GM21381 (cell line): Measurements from ENCODE around the gene OTOG.

Experiments
- ATAC-seq: cut with Tn5 transposase; IDR thresholded peaks from one replicate; pipeline ENCODE4 v1.9.1; 2021; ENCODE audit warnings: mild to moderate bottlenecking, moderate library complexity; ENCODE audit not compliant: unreplicated experiment

OTOG gene

DNA sequence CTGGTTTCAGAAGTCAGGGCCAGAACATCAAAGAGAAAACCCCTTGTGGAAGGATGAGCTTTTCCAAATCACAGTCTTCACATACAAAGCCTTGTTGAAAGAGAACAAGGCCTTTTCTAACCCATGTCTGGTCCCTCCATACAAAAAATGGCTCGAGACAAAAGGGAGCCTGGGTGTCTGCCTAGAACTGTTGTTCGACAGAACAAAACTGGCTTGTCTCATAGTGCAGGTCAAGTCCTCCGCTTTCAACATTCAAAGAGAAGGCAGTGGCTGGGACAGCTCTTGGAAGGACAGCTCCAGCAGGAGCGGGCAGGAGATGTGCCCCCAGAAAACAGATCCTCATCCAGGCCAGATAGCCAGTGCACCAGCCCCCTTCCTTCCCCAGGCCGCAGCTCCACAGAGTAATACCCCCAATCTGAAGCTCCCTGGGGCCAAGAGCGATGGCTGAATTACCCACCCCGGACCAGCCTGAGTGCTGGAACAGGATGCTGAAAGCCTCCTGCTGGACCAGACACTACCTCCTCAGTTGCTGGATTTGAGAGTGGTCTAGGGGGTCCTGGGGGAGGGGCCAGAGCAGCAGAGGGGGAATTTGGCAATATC is 30.4 kb upstream of the OTOG start:
- ATAC-seq: no peak

DNA sequence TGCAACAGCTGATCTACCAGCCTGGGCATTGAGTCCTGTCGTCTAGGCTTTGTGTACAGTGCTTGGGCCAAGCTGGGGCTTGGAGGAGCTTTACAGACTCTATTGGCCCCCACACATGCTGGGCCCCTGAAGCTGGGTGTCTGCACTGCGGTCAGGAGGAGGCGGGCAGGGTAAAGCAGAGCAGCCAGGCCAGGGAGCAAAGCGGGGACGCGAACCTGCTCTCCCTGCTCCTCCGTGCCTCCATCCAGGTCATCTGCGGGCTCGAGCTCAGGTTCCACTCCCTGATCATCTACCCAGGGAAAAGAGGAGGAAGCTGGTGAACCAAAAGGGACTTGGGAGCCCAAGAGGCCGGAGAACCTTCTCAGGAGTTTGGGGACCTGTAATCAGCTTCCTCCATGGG is 29.9 kb upstream of the OTOG start:
- no peak for ATAC-seq

DNA sequence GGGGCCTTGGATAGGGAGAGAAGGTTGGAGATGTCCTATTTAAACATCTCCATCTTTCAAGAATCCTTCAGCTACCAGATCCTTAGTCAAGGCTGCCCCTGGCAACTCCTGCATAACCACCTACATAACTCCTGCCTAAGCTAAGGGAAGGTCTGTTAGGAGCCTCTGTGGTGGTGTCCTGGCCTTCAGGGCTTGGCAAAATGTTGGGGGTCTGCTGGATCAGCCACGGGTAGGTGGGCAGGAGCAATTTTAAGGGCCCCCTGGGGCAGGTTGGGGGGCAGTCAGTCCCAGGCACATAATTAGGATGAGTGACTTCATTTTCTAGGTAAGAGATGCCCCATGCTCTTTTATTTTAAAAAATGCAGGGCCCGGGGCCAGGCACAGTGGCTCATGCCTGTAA is 28.7 kb upstream of the OTOG start:
- no peak for ATAC-seq

DNA sequence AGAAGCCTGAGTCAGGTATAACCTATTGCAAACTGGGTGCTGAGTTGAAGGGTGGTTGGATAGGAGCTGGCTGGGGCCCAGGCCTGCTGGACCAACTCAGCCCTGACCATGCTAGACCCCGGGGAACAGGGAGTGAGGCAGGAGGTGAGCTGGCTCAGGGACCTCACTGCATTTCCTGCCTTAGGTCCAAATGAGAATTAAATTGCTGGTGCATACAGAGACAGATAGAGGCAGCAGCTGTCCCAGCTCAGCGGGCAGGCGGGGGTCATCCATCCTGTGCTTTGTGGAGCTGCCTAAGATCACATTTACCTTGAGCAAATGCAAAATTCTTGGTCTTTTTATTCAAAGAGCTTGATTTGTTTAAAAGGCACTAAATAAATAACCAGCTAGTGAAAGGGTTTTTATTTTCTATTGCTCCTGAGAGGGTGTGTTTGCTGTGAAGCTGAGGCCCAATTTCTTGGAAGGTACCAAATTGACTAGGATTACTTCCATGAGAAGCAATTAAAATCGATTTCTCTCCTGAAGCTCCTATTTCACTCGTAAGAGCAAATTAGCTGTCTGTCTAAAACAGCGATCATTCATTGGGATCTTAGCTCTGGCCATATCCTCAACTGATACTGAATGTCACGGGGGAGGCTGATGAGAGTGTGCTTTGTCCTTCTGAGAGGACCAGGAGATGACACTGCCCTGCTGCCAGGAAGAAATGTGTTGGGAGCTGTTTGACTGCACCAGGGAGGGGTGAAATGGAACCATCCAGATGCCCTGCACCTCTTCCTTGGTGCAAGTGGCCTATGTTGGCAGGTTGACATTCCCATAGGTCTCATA is 27.8 kb upstream of the OTOG start:
- ATAC-seq: no peak

DNA sequence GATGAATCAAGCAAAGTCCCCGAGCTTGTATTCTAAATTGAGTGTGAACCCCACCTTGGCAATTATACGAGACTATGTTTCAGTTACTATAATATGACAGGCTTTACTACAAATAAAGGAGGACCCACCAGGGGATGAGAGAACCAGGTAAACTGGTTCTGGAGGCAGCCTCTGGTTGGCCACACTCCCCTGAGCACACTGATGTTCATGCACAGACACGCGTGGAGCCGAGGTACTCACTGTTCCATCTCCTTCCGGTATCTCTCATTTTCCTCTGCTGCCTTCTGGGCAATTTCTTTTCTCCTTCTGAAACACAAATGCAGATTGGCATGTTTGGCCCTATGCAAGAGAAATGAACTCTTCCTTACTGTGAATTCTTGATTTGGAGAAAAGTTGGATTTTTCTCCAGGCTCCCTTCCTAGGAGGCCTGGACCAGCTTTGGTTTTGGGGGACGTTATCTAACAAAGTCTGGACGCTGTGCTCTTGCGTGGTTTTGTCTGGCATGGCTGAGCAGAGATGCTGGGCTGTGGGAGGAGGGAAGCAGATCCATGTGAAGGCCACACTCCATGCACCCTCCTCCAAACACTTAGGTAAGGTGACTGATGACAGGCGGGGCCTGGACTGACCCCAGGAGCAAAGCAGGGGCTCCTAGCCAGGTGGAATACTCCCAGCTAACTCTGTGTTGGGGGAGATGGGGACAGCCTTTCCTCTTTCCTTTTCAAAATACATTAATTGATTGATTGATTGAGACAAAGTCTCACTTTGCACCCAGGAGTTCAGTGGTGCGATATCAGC is 25.8 kb upstream of the OTOG start:
- ATAC-seq: no peak

DNA sequence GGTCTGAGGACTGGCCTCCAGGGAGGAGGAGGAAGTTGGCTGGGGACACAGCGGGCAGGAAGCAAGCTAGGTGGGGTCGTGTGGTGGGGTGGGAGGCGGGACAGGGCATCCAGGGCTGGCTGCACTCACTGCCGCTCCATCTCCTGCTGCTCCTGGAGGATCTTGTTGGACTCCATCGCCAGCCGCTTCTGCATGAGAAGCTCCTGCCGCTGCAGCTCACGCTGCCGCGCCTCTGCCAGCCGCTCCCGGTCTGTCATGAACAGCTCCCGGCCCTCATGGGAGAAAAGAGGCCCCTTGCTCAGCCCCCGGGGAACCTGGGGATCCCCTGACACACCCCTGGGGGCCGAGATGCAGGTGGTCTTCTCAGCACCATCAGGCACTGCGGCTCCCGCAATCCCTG is 24.4 kb upstream of the OTOG start:
- no peak for ATAC-seq

DNA sequence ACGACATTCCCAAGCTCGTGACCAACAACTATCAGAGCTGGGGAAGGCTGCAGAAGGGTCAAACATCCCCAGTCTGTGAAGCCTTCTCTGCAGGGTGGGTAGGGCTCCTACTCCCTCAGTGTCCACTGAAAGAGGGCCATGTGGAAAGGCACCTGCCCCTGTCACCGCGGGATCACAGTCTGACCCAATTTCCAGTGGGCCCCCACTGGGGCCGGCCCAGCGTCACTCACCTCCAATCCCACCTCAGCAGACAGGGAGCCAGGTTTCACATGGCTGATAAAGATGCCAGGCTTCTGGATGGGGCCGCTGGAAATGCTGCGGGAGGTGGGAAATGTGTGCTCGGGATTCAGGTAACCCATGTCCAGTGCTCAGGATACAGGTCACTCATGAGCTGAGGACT is 22.8 kb upstream of the OTOG start:
- no peak for ATAC-seq

DNA sequence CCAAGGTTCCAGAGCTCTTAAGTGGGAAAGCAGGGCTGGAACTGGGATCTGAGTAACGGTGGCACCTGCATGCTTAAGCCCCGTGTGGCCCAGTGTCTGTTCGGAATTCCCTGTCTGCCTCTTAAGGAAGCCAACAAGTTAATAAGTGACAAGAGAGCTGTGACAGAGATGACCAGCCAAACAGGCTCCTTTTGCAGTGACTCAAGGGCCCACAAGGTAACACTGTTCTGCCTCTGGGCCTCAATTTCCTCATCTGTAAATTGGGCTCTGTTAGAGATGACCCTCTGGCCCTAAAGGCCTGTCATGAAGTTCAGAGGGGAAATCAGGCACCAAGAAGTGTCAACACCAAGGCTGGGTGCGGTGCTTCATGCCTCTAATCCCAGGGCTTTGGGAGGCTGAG is 21.5 kb upstream of the OTOG start:
- no peak for ATAC-seq

DNA sequence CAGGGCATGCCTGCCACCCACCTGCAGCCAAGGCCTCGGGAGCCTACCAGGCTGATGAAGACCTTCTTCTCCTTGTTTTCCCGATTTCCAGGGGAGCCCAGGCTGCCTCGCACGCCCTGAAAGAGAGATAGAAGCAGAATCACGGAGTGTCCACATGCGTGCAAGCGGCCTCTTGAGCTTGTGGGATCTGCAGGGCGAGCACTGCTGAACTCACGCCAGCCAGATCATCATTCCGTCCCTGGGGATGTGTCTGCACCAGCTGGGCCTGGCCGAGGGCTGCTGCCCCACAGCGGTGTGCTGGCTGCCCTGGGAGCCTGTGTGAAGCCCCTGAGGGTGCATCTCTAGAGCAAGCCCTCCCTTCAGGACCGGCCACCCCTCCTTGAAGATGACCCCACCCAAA is 20.7 kb upstream of the OTOG start:
- no peak for ATAC-seq

DNA sequence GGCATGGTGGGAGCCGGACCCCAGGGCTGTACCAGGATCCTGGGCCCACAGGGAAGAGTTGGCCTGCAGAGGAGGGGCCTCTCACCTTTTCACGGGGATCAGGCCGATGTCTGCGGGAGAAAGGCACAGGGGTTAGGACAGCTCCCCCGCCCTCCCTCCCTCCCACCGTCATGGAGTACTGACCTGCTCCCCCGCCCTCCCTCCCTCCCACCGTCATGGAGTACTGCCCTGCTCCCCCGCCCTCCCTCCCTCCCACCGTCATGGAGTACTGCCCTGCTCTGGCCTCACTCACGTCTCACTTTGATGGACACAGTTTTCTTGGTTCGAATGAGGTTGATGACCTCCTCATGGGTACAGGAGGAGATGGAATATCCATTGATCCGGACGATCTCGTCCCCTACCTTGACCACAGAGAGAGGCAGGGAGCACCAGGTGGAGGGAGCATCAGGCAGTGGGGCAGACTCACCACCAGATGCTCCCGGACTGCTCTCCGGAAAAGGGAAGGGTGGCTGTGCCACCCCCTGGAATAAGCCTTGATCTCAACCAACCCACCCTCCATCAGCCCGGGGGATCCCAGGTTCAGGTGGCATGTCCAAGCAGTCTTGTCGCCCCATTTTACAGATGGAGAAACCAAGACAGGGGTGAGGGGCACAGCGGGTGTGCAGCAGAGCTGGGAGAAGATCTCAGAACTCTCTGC is 20.0 kb upstream of the OTOG start:
- ATAC-seq: no peak

DNA sequence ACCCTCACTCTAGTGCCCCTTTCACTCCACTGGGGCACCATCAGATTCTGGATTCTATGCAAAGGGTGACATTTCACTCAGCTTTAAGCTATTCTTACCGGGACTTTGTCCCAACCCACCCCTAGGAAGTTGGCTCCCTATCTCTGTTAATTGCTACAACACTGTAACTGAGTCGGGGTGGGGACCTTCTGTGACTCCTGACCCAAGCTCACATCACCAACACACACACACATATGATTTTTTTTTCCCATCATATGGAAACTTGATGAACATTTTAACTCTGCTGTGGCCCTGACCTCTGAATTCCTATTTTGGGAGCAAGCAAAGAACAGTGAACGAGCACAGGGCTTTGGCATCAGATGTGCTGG is 19.4 kb upstream of the OTOG start:
- ATAC-seq: no peak

DNA sequence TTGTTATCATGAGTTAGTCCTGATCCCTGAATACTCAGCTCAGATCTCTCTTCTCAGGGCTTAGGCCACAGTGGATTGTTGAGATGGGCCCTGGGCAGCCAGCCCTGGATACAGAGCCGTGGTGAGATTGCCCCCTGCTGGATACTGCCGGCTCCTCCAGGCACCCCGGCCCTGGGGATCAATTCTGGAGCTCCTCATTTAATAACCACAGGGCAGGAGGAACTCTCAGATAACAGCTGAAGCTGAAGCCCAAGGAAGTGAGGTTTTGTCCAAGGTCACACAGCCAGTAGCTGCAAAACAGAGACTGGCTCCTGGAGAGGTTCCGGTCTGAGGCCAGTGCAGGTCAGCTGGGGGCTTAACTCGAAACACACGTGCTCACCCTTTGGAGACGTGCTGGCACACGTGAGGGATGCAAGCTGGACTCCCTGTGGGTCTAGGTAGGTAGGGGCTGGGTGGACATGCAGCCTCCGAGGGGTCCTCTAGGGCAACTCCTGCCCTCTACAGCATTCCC is 18.8 kb upstream of the OTOG start:
- ATAC-seq: no peak

DNA sequence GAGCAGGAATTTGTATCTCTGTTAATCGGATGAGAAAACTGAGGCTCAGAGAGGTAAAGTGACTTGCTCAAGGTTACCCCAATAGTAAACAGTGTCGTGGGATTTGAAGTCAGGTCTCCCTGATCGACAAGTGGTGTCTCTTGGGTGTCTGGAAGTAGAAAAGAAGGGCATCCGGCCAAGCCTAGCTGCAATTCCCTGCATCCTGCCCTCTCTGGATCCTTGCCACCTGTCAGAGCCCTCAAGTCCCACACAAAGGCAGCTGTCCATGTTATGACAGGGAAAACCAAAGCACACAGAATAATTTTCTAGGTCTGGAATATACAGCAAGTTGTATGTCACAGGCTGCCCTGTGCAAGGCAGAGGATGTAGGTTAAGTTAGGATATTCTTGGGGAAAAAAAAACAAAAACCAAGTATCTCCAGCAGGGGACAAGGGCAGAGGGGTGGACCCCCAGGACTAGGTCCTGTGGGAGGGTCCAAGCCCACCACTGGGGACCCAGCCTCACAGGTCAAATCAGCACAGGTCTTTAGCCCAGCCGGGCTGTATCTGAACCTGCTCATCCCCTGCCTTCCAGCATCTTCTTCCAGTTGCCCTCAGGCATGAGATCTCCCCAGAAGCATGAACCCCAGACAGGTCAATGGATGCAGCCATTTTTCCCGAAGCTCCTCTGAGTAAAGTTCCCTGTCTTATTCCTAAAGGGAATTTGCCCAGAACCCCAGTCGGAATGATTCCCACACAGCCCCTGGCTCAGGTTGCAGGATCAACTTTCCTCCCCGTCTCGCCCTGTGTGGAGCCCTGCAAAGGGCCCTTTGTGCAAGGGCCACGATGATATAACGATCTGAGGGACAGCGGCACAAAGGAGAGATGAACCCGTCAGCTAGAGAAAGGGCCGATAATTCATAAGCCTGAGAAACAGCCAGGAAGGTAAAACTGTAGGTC is 17.9 kb upstream of the OTOG start:
- no peak for ATAC-seq

DNA sequence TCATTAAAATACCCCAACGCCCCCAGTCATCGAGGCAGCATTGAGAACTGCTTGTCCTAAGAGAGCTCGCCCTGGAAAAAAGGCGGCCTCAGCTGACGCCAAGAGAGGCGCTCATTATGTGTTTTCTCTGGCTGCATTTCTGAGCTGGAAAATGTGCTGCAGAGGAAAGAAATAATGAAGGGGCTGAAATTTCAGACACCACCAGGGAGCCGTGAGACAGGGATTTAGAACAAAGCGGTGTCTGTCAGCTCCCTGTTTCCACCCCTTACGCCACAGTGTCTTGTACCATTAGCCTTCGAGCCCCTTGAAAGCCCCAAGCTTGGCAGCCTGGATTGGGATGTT is 17.2 kb upstream of the OTOG start:
- no peak for ATAC-seq

DNA sequence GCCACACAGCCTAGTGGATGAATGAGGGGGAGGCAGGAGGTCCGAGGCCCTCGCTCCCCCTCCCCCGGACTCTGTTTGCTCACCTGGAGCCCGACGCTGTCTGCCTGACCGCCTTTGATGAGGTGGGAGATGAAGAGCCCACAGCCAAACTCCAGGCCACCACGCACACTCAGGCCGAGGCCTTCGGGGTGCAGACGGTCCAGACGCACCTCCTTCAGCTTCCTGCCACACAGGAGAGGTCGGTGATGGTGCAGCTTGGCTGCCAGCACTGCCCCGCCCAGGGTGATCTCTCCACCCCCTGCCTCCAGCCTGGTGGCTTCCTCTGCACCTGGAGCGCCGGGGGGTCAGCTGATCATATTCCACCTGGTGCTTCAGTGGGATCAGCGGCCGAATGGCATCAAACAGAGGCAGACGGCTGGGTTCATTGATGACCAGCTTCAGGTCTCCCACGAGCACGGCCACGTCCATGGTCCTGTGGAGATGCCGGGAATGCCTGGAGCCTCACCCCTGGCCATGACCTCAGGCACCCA is 15.9 kb upstream of the OTOG start:
- no peak for ATAC-seq

DNA sequence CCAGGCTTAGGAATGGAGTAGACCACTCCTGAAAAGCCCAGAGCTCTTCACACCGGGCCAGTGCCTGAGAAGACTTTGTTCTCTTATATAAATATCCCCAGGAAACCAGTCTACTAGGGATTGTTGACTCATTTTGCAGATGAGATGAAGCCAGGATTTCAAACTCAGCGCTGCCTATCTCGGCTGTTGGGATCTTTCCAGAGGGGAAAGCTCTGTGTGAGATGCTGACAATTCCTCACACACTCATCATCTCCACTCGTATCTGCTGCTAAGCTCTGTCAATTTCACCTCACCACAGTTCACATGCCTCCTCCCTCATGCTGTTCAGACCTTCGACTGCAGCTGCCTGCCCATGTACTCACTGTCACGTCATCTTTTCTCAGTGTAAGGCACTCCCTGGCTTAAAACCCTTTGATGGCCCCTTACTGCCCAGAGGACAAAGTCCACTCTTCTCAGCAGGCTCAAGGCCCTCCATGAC is 15.4 kb upstream of the OTOG start:
- no peak for ATAC-seq

DNA sequence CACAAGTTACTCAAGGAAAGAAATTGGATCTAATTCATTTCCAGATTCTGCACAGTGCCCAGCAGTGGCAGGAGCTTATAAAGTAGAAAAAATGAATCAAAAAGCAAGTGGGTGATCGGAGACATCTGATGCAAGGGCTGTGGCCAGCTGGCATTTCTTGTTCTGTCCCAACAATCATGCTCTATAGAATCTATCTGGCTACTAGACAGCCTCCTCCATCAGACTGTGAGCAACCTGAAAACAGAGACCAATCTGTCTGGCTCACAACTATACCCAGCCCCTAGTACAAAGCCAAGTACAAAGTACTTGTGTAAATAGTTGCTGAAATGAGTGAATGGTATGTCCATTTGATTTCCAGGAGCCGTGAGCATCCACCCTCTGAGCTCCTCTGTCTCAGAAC is 14.3 kb upstream of the OTOG start:
- ATAC-seq: no peak

DNA sequence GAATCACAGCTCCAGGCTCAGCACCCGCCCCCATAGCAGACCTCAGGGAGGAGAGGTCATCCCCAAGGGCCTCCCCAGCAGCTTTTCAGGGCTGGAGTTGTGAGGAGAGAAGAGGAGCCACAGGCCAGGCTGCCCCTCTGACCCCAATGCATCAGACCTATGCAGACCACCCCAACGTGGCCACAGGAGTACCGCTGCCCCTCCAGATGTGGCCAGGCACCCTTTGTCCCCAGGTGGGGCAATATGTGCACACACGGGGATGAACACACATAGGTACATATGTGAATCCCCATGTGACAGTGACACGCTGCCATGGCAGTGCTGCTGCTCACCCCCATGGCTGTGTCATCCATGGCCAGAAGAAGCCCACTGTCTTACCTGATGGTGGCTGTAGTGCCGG is 13.7 kb upstream of the OTOG start:
- ATAC-seq: no peak

DNA sequence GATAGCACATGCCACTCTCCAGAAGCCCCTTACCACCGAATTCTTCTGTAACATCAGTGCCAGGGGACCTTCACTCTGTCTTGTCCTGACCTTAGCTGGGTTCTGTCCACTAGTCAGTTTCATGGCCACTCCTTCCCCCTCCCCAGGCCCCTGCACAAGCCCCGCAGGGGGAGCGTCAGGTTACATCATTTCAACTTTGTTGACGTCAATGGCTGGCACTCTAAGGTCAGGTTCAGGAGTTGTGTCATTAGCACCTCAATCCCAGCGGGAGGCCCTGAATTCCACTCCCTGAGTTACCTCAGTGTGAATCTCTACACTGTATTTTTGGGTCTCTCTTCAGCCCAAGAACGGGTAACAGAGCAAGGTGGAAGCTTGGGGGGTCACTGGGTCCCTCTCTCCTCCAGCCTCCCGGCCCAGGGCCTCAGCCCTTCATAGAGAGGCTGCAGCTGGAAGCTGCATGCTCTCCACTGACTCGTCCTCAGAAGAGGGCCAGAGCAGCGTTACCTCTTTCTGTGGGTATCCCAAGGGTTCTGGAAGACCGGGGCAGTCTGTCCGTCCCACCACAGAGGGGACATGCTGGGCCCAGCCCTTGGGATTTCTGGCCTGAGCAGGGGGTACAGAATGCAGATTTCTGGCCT is 13.2 kb upstream of the OTOG start:
- ATAC-seq: no peak
